GM18868 (cell line): Measurements from ENCODE around the gene ARID1A.
"Not testable (repeated sequence)": the region's sequence is repeated elsewhere in the genome, so short reads cannot be mapped to it uniquely, and the experiment has no call there.

Experiments used
- ATAC-seq: cut with Tn5 transposase; IDR thresholded peaks from one replicate; pipeline ENCODE4 v1.9.1; 2021; ENCODE audit warnings: mild to moderate bottlenecking, moderate library complexity; ENCODE audit not compliant: unreplicated experiment

ARID1A gene

DNA sequence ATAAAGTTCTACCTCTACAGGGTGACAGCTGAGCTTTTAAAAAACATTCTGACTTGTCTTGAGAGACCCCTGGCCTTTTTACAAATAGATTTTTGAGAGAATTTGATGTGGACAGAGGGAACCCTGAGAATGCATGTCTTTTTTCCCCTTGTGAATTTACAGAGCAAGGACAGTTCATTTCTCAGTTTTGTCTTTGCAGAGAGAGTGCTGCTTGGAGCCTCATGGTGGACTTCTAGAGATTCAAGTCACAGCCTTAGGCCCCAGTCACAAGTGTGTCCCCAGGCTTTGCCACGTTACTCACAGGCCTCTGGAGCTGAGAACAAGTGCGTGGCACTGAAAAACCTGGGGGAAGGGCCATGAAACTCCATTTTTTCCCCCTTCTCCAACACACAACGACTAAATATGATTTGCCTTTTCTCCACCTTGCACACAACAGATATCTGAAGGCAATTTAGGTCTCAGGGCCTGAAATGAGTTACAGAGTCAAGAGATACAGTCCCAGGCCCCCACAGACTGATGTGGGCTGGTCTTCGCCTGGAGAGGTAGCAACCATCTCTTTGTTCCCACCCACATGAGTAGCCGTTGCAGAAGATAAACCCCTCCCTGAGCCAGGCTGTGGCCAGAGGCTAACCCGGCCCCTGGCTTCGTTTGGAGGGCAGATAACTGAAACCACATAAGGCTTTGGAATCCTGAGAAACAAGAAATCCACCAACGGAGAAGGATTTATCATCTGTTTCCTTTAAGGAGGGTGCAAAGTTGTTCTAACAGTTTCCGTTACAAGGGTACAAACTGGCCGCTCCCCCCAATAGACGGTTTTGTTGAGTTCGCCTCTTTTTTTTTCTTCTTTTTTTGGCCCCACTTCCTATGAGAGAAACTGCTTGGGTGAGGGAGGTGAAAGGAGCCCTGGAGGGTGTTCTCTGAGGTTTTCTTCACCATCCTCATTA, 90.9 kb downstream of the ARID1A start:
- no peak for ATAC-seq

DNA sequence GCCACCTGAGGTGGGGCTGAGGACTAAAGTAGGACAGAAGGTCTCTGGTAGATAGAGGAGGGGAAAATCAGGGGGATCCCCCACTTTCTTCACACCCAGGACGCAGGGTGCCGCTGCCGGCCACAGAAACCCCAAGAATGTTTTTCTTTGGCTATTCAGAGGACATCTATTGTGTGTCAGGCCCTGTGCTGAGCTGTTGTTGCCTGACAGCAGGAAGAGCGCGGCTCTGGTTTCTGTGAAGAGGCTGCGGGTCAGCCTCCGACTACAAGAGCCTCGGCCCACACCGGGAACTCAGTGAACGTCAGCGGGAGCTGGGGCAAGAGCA, 91.5 kb downstream of the ARID1A start:
- ATAC-seq: peak; percentile 37

DNA sequence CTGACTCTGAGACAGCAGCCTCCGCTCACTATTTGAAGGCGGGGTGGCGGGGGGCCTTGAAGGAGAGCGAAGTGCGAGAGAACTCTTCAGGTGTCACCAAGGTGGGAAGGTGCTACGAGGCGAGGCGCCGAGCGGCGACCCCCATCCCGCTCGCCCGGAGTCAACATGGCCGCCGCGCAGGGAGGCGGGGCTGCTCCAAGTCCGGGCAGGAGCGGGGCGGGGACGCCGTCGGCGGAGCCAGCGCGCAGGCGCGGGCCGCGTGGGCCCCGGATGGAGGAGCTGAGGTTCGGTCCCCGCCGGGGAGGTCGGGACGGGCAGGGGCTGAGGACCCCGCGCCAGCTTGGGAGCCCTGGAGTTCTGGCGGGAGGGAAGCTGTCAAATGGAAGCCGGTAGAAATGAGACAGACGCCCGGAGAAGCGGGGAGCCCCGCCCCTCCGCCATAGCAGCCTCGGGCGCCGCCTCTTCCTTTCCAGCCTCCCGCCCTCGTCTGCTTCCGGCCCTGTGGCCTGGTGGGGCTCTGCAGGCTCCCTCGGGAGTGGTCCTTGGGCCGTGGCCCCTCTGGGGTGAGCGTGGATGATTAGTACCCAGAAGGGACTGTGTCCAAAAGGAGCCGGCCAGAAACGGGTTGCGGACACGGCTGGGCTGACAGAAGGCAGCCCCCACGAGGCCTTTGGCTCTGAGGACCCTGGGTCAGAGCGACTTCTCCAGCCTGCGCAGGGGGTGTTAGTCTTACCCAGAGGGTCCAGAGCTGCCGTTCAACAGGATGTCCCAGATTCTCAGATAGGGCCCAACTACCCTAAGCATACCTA, 92.1 kb downstream of the ARID1A start, which contains the start of gene PIGV:
TSS of gene PIGV (plus strand) at position 245 of the 809 bp plus-strand sequence. CDS start 2,866 bp downstream, outside the sequence.
- ATAC-seq: peak; percentile 58

DNA sequence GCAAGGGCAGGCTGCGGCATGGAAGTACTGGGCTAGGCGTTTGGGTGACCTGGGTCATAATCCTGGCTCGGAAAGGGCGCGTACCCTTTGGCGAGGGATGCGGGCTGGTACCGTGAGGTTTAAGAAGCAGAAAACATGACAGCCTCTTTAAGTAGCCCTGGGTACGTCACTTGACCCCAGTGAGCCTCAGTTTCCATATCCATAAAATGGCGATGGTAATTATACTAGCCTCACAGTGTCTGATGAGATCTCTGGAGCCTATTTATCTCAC, 92.6 kb downstream of the ARID1A start:
- ATAC-seq: no peak

DNA sequence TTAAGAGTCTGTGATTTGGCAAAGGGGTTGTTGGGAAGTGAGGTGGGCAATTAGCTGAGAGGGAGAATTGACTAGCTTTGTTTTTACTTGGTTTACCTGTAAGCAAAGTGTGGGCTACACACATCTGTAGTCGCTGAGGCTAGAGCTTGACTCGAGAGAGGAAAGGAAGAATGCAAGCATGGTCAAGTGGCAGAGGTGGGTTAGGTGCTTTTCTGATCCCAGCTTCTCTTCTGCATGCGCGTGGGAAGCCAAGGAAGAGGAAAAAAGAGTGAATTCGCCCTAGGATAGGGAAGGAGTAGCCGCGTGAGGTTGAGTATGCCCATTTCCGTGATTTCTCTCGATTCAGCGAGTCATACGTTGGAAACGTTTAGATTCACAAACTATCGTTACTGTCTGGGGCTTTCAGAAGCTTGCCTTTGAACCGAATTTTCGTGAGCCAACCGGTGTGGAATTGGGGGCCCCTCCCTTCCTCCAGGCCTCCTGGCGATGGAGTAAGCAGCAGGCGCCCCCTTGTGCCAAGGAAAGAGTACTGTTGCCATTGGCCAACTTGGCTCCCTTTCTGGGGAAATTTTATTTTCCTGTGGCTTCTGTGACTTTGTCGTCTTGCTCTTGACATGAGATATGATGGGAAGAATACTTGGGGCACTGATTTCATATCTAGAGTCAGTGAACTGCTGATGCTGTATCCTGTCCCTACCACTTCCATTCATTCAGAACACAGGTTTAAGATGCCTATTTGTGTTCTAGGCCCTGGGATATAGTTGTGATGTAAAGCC, 93.2 kb downstream of the ARID1A start:
- no peak for ATAC-seq

DNA sequence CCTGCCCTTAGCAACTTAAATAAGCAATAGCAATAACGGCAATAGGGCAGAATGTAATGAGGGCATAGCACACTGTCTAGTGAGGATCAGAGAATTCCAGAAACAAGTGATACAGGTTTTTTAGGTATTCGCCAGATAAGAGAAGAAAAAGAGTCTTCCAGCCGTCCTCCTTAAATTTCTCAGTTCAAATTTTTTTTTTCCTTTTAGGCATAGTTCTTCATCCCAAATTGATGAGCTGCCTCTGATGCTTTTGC, 93.7 kb downstream of the ARID1A start:
- no peak for ATAC-seq

DNA sequence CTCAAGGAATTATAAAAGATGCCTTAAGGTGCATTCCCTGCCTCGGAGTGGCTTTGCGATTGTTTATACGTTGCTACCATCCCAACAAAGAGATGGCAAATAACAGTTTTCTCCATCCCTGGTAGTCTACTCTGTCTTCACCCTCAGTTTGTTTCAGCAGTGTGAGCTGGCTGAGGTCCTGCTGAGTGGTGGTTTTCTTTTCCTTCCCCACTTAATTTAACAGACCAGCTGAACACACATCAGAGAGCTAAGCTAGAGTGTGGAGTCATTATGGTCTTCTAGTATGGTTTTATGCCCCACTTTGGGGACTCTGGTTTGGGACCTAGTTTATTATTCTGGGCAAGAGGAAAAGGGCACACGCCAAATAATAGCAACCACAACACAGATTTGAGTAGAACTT, 94.1 kb downstream of the ARID1A start:
- ATAC-seq: no peak

DNA sequence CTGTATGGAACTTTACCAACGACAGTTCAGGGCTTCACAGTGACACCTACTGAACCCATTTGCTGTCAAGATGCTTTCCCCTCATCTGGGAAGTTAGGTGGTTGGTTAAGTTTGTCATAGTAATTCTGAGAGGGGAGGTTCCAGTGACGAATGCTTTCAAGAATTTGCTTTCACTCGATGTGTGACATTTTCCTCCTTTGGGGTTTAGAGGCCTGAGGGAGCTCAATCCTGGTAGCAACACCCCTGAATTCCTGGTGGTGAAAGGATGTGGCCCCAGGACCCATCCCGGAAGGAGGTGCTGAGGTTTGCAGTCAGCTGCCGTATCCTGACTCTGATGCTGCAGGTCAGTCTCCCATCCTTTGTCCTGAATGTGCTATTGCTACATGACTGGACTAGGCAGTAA, 94.7 kb downstream of the ARID1A start:
- no peak for ATAC-seq

DNA sequence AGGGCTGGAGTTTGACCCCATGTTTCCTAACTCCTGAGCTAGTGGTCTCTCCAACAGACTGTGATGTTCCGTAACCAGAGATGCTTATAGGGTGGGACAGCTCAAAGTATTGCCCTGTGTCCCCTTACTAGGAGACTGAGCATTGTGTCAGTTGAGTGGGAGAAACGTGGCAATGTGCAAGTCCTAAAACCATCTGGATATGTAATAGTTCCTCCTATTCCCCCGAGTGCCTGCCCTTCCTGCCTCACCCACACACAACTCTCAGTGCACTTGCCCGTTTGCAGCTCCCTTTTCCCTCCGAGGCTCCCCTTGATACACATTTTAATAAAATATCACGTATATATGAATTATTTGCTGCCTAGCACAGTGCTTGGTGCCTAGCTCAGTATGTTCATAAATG, 95.3 kb downstream of the ARID1A start:
- no peak for ATAC-seq

DNA sequence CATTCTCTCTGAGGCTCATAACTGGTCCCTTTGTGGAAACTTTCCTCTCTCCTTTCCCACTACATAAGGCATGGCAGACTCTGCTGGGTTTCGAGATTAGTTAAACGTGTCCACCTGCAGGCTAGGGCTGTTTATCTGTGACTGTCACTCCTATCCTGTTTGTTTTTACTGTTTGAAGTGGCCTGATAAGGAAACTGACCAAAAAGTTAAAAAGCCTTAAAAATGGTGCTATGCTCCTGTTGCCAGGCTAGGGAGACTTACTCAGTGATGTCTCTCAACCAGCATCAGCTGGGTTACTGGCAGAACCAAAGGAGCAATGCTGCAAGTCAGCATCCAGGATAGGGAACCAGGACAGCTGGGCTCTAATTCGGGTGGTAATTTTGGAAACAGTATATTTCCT, 95.8 kb downstream of the ARID1A start:
- ATAC-seq: no peak

DNA sequence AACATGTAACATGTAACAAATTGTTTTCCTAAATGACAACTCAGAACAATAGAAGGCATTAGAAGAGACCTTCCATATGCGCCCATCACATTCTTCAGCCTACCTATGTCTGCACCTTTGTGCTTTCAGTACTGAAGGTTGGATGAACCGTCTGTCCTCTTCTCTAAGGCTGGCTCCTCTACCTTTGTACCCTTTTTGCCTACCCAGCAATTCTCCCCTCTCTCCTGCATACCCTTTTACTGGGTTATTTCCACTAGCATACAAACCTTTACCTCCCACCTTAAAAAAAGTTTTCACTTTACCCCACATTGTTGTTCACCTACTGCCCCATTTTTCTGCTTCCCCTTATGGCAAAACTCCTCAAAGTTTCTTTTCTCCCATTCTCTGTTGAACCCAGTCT, 97.1 kb downstream of the ARID1A start:
- ATAC-seq: no peak

DNA sequence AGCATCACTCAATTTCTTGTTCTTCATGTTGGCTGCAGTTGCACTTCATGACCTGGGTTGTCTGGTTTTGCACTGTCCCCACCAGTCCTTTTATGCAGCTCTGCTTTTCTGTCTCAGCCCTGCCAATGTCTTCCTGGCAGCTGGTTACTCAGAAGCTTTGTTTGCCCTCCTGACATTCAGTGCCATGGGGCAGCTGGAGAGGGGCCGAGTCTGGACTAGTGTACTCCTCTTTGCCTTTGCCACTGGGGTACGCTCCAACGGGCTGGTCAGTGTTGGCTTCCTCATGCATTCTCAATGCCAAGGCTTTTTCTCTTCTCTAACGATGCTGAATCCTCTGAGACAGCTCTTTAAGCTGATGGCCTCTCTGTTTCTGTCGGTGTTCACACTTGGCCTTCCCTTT, 98.6 kb downstream of the ARID1A start:
- no peak for ATAC-seq

DNA sequence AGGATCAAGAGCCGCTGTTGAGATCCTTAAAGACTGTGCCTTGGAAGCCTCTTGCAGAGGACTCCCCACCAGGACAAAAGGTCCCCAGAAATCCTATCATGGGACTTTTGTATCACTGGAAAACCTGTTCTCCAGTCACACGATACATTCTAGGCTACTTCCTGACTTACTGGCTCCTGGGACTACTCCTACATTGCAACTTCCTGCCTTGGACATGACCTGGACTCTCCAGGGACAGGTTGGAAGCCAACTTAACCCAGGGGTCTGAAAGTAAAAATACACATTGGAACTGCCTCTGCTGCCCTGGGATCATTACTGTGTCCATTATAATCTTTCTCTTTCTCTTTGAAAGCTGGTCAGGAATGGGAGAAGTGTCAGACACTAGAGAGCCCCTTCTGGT, 101.8 kb downstream of the ARID1A start:
- no peak for ATAC-seq

DNA sequence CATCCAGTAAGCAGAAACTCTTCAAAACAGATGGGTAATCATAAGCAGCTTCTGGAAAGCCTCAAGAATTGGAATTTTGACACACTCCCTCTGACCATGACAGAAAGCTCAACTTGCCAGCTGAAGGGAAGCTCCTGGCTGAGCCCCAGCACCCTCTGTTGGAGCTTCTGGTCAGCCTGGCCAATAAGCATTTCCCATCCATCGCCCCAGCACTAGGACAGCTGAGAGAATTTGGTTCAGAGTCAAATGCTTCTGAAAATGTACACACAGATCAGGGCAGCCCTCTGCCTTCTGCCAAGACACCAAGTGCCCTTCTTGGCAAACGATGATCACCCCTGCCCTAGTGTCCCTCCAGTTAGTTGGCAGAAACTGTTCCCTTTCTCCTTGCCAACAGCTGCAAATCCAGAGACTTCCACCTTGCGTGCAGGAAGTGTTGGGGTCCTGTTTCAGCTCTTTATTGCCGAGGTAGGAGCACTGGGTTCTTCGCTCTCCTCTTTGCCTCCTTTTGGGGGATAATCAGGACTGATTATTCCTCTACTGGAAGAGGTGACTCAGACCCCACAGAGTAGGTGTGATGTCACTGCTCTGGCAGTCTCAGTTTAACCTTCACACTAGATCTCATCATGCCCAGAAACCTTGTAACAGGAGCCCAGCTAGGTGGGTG, 103.8 kb downstream of the ARID1A start:
- no peak for ATAC-seq

DNA sequence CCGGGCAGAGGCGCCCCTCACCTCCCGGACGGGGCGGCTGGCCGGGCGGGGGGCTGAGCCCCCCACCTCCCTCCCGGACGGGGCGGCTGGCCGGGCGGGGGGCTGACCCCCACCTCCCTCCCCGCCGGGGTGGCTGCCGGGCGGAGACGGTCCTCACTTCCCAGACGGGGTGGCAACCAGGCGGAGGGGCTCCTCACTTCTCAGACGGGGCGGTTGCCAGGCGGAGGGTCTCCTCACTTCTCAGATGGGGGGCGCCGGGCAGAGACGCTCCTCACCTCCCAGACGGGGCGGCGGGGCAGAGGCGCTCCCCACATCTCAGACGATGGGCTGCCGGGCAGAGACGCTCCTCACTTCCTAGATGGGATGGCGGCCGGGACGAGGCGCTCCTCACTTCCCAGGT, 108.1 kb downstream of the ARID1A start:
- not testable (repeated sequence) for ATAC-seq

DNA sequence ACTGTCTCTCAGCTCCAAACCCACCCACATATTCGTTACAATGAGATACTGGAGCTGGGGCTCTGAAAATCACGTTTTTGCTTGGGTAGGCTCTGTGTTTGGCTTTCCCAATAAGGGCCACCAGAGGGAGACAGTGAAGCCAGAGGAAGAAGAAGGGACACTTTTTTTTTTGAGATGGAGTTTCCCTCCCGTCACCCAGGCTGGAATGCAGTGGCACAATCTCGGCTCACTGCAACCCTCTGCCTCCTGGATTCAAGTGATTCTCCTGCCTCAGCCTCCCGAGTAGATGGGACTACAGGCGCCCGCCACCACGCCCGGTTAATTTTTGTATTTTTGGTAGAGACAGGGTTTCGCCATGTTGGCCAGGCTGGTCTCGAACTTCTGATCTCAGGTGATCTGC, 114.3 kb downstream of the ARID1A start:
- ATAC-seq: not testable (repeated sequence)

DNA sequence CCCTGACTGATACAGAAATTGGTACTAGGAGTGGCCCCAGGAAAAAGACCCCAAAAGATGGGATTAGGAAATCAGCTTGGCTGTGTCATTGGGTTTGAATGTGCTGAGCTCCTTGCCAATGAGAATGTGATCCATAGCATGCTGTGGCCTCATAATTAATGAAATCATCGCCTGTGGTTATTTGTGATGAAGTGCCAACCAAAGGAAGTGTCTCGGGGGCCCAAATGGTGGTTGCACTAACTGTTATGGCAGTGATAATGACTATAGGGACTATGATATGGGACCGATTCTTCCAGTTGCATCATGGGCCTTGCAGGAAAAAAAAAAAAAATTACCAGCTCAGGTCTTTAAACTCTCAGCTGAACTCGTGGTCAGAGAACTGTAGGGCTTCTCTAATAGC, 115.2 kb downstream of the ARID1A start:
- ATAC-seq: no peak

DNA sequence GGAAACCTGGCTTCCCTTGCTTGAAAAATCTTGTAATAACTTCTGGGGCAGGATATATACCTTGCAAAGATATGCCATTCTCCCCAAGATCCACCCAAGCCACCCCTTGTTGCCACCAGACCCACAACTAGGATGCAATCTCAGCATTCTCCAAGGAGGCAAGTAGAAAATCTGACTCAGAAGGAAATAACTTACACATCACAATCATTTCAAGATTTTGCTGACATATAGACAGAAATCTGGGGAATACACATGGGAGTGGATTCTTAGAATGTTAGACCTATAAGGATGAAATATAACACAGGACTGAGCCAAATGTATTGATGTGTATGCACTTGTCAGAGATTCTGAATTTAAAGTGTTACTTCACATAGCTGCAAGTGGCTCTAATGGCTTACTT, 115.9 kb downstream of the ARID1A start:
- no peak for ATAC-seq

DNA sequence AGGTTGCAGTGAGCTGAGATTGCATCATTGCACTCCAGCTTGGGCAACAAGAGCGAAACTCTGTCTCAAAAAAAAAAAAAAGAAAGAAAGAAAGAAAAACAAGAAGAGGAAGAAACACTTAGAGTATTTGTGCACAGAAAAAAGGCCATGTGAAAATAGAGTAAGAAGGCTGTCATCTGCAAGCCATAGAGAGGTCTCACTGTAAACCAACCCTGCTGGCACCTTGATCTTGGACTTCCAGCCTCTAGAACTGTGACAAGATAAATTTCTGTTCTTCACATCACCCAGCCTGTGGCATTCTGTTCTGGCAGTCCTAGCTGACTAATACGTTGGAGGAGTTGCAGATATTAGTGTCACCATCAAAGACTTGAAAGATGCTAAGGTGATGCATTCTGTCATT, 118.6 kb downstream of the ARID1A start:
- ATAC-seq: no peak

DNA sequence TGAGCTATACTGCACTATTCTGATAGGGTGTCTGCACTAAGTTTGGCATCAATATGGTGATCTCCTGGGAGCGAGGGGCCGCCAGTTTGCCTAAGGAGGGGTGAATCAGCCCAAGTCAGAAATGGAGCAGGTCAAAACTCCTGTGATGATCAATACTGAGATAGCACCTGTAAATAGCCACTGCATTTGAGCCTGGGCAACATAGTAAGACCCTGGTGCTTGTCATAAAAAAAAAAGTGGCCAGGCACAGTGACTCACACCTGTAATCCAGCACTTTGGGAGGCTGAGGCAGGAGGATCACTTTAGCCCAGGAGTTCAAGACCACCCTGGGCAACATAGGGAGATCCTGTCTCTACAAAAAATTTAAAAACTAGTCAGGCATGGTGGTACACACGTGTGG, 119.1 kb downstream of the ARID1A start:
- no peak for ATAC-seq

DNA sequence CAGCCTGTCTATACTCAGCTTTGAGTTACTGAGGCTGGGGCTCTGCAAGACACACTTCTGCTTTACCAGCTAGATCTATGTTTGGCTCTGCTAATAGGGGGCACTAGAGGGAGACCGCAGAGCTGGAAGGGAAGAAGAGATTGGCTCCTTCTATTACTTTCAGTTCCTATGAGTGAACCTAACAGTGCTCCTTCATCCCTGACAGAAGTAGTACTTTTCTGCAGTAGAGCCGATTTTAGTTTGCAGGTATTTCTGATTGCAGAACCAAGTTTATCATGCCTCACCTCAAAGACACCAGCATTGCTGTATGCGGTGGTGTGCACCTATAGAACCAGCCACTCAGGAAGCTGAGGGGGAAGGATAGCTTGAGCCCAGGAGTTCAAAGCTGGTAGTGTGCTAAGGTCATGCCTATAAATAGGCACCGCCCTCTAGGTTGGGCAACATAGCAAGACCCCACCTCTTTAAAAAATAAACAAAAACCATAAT, 125.0 kb downstream of the ARID1A start:
- peak; percentile 95 for ATAC-seq
